ENCODE data around the gene SCN10A. TPM values are rescaled to one million over a fixed set of nuclear protein-coding genes. Genes with fewer than 3 reads are reported as not detected.
A peak's percentile ranks its signal among the peaks of the same experiment; 100 is the strongest.

SCN10A gene
- total RNA-seq, 1 donor from 2014 or later: not detected

GRCh38 chr3:38793721-38794120 lies 22.3 kb downstream of the SCN10A start:
- TF ChIP-seq CTCF (conservative IDR thresholded peaks at IDR 0.05; ENCODE audit: low read depth, low read length): no peak
- DNase-seq (ENCODE audit: low read depth): no peak
- no peak overlapping the region for H3K4me3 ChIP-seq (ENCODE audit: low read depth, low read length)

DNA sequence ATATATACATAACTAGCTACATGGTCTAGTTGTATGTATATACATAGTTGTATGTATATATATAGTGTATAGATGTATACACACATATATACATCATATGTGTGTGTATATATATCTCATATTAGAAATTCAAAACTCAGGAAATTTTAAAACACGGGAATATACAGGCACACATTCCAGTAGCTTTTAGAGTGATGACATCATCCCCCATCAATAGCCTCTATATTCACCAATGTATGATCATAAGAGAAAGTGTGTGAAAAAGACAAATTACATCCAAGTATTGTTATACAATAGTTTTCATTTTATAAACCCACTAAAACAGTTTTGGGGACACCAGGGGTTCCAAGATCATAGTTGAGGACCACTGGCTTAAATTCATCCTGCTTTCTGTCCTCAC lies 23.0 kb downstream of the SCN10A start:
- no peak for DNase-seq (ENCODE audit: low read depth)
- TF ChIP-seq CTCF (conservative IDR thresholded peaks at IDR 0.05; ENCODE audit: low read depth, low read length): no peak

GRCh38 chr3:38782148-38782547 lies 33.9 kb downstream of the SCN10A start:
- H3K4me3 ChIP-seq (ENCODE audit: low read depth, low read length): no peak overlapping the region
- TF ChIP-seq CTCF (conservative IDR thresholded peaks at IDR 0.05; ENCODE audit: low read depth, low read length): peak; percentile 19
- DNase-seq (ENCODE audit: low read depth): no peak

More for the DNA sequence above, 23.0 kb downstream of the SCN10A start:
- no peak overlapping the region for H3K4me3 ChIP-seq (ENCODE audit: low read depth, low read length)

DNA sequence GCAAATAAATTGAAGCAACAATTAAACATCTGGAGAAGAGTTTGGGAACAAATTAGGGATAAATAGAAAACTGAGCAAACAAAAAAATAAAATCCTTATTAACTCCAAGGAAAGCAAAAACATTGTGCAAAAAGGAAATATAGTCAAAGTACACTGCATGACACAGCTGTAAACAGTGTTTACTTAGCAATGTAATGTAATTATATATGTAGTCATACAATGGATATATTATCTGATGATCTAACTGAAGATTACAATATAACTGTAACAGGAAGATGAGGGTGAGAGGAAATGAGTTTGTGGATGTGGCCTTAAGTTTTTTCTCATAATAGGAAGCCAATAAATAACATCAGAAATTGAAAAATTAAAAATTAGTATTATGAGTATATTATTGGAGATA lies 42.5 kb downstream of the SCN10A start:
- DNase-seq (ENCODE audit: low read depth): no peak
- TF ChIP-seq CTCF (conservative IDR thresholded peaks at IDR 0.05; ENCODE audit: low read depth, low read length): no peak
- H3K4me3 ChIP-seq (ENCODE audit: low read depth, low read length): no peak overlapping the region

GRCh38 chr3:38763569-38763968 lies 52.4 kb downstream of the SCN10A start:
- no peak for TF ChIP-seq CTCF (conservative IDR thresholded peaks at IDR 0.05; ENCODE audit: low read depth, low read length)
- no peak overlapping the region for H3K4me3 ChIP-seq (ENCODE audit: low read depth, low read length)
- DNase-seq (ENCODE audit: low read depth): no peak

DNA sequence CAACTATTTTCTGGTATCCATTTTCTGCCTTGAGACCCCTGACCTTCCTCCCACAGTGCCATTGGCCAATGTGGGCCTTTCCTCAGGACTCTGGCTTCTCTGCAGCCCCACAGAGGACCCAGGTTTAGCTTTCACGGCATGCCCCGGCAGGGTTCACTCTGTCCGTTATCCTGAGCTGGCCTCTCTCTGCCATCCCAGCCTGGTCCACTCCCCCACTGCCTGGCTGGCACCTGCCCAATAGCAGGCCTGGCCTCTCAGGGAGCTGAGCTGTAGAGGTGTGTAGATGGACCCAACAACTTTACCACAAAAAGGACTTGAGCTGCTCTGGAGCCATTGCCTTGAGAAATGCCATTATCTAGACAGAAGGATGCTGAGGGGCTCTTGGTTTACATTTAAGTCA lies 57.5 kb downstream of the SCN10A start:
- no peak for DNase-seq (ENCODE audit: low read depth)
- no peak overlapping the region for H3K4me3 ChIP-seq (ENCODE audit: low read depth, low read length)
- TF ChIP-seq CTCF (conservative IDR thresholded peaks at IDR 0.05; ENCODE audit: low read depth, low read length): no peak

DNA sequence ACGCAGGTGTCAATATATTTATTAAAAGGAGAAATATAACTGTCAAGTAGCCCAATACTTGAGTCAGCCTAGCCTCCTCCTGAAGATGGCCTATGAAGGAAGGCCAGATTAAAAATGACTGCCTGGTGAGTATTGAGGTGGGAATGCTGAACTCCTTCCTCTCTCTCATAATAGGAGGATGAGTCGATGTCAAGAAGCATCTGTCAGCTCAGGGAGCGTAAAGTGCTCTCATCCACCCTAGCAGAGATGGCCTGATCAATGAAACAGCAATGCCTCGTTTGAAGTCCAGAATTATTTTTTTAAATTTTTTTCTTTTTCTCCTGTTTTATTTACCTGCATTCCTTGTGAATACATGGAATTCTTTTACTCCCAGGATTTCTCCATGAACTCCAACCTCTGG lies 58.3 kb downstream of the SCN10A start:
- no peak overlapping the region for H3K4me3 ChIP-seq (ENCODE audit: low read depth, low read length)
- DNase-seq (ENCODE audit: low read depth): no peak
- no peak for TF ChIP-seq CTCF (conservative IDR thresholded peaks at IDR 0.05; ENCODE audit: low read depth, low read length)

Measured in epithelial cell of proximal tubule (primary cell).